Ovary (tissue), 9 donors: ENCODE results near the gene RPUSD4. TPM values are rescaled to one million over a fixed set of nuclear protein-coding genes. Genes with fewer than 3 reads are reported as not detected.

Source experiments
- DNase-seq, 5 donors: peaks; one replicate each; pipeline ENCODE4 v3.0.0-alpha.2; 2019 to 2020
- H3K27ac ChIP-seq, 2 donors: fragments of 200-600 bp; one replicate each; pipeline versions ENCODE4 v1.5.1 to v1.8.0; 2019 to 2022
- H3K27me3 ChIP-seq: fragments of 200-600 bp; one replicate; pipeline ENCODE4 v1.8.0; 2022
- H3K36me3 ChIP-seq: fragments of 200-600 bp; sonication (generic); one replicate; pipeline ENCODE4 v1.5.1; 2019
- H3K4me1 ChIP-seq: one replicate; pipeline ENCODE4 v1.8.1; 2013; ENCODE audit warnings: mild to moderate bottlenecking, moderate library complexity; ENCODE audit not compliant: insufficient read depth
- H3K4me3 ChIP-seq: fragments of 200-600 bp; sonication (generic); one replicate; pipeline ENCODE4 v1.5.1; 2017
- H3K9me3 ChIP-seq, 2 donors: fragments of 200-600 bp in 1 of 2; sonication (generic) in 1 of 2; one replicate each; pipeline versions ENCODE4 v1.5.1 to v1.8.1; 2013 to 2019; ENCODE audit warnings: mild to moderate bottlenecking in 1 of 2, moderate library complexity in 1 of 2
- CTCF ChIP-seq, 3 donors: fragments of 450-650 bp in 2 of 3; fragments of 200-600 bp in 1 of 3; IDR thresholded peaks; one replicate each; pipeline versions ENCODE4 v1.5.1 to v1.8.0; 2016 to 2022; ENCODE audit warnings: antibody characterized with exemption in 3 of 3, mild to moderate bottlenecking in 1 of 3
- EP300 ChIP-seq: sonication (generic); formaldehyde crosslinking; IDR thresholded peaks from one replicate; pipeline ENCODE4 v1.6.1; 2017; ENCODE audit warnings: antibody characterized with exemption
- POLR2A ChIP-seq: fragments of 450-650 bp; IDR thresholded peaks from one replicate; pipeline ENCODE4 v1.6.1; 2017; ENCODE audit warnings: antibody characterized with exemption, mild to moderate bottlenecking, moderate library complexity
- WGBS, 3 donors: extraction: QIAGEN DNeasy Blood & Tissue Kit in 1 of 3; methylation state at CpG; one replicate each; pipeline versions ENCODE4 v1.1.5 to v1.1.7; 2013 to 2017; 5-methylcytosine and 5-hydroxymethylcytosine counted together
- intact Hi-C, 4 donors: fragments of 100-400 bp; cut with DNase I; formaldehyde crosslinking; loops; one replicate each; pipeline versions ENCODE4 v1.11.0 to v1.15.1; 2022 to 2023
- polyA plus RNA-seq, 2 donors: library from polyadenylated mRNA; stranded (reverse); fragments of 200-250 nt in 1 of 2; fragments of 350-450 nt in 1 of 2; fragmentation: Illumina TruSeq in 1 of 2; extraction: RNeasy Lipid Tissue Mini Kit (QIAGEN cat#74804) in 1 of 2; gene quantifications; one replicate each; pipeline ENCODE4 v1.2.3, GENCODE V29; 2013 to 2014
- total RNA-seq, 7 donors: library from RNA; depleted of rRNA in 2 of 7; stranded (reverse); fragments of >200 nt in 2 of 7; fragmentation: NEBNext Ultra II Directional in 3 of 7; extraction: Animal tissue kit (Norgen Biotek cat#: 25700) in 3 of 7; gene quantifications; one replicate each; pipeline versions ENCODE4 v1.1.0 to v1.2.4, GENCODE V29; 2016 to 2023
- donor health status: DM: no; HTN: no; CAD: no; lungs with moderate emphysema.
- donor health status: DM: no; HTN: no; CAD: no.
- donor health status: Bipolar disorder and iron deficiency.
- donor health status: DM: yes; HTN: yes; CAD: no.
- donor health status: DM: no; HTN: no; CAD: no.
- donor health status: DM: yes; HTN: yes; CAD: no.

The RPUSD4 gene
- total and polyA plus RNA-seq, 9 donors = 18.2 to 30.3 (median 26.2) TPM

DNA sequence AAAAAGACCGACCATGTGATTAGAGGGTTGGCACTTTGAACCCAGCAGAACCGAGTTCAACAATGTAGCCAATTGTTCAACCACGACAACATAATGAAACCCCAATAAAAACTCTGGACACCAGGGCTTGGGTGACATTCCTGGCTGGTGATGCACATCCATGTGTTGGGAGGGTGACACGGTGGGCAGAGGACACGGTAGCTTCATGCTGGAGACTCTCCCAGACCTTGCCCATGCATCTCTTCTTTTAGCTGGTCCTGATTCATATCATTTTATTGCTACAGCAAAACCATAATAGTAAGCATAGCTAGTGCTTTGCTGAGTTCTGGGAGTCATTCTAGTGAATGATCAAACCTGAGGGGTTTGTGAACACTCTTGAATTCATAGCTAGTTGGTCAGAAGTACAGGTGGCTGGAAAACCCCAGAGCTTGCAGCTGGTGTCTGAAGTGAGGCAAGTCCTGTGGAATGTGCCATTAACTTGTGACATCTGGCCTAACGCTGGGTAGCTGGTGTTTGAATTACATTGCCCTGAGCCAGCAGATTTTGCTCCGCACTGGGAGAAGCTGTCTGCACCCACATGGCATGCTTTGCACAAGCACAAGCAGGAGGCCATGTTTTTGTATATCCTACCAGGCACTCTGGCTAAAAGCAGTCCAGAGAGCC is 14.0 kb downstream of the RPUSD4 start:
- Histone ChIP-seq H3K4me1 (no peaks in the 10 kb centered on the region), H3K9me3 (no peaks in the 10 kb centered on the region), H3K27me3 (no peaks in the 10 kb centered on the region), H3K36me3 (no peaks in the 10 kb centered on the region), H3K4me3 (no peak overlapping the region), H3K27ac (no peak overlapping the region)
- intact Hi-C loops = no loop called here
- TF ChIP-seq POLR2A (no peak), EP300 (no peak), CTCF (IDR thresholded peaks at IDR 0.05) (no peak)
- no peak for DNase-seq
- WGBS, 3 donors = 89 to 94% (median 92%) methylated on average over 7 of the region's 7 CpGs

GRCh38 chr11:126195119-126195518 is 16.3 kb downstream of the RPUSD4 start:
- no peak for DNase-seq
- Histone ChIP-seq H3K4me3 (no peak overlapping the region), H3K4me1 (no peaks in the 10 kb centered on the region), H3K27me3 (no peaks in the 10 kb centered on the region), H3K9me3 (no peaks in the 10 kb centered on the region), H3K36me3 (no peaks in the 10 kb centered on the region), H3K27ac (no peak overlapping the region)
- TF ChIP-seq EP300 = no peak
- no peak for TF ChIP-seq CTCF (IDR thresholded peaks at IDR 0.05)
- no peak for TF ChIP-seq POLR2A
- intact Hi-C loops = loop anchor here in 1 of 4 donors (2.0 kb wide), 1 partner anchor 272 kb away; no protein-coding TSS in a partner anchor
- WGBS, 3 donors = 97 to 98% (median 97%) methylated on average over 3 of the region's 3 CpGs

DNA sequence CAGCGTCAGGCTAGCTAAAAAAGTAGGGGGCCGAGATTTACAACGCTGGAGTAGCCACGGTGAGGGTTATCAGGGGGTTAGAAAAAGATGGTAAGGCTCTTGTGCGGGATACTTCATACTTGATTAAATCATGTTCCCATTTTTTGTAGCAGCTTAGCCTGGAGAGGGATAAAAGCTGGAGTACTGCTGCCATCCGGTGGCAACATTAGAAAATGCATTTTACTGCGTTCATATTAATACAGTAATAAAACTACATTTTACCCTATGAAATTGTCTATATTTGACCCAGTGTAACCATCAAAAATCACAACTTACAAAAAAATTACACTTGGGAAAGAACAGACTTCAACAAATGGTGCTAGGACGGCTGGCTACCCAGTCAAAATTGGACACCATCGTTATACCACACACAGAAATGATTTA is 17.3 kb downstream of the RPUSD4 start:
- H3K27me3 ChIP-seq = no peaks in the 10 kb centered on the region
- no peak overlapping the region for H3K27ac ChIP-seq
- H3K9me3 ChIP-seq = no peaks in the 10 kb centered on the region
- intact Hi-C loops = loop anchor here in 3 of 4 donors (2.0 to 5.0 kb wide), 3 partner anchors 252 to 271 kb away; no protein-coding TSS in a partner anchor
- no peaks in the 10 kb centered on the region for H3K4me1 ChIP-seq
- peak; percentile 38 to 73 (median 65) for DNase-seq
- no peak overlapping the region for H3K4me3 ChIP-seq
- 17 to 19% (median 17%) methylated on average over 9 of the region's 9 CpGs for WGBS, 3 donors
- TF ChIP-seq CTCF (IDR thresholded peaks at IDR 0.05) (peak; percentile 65 to 92 (median 90)), POLR2A (no peak)
- no peaks in the 10 kb centered on the region for H3K36me3 ChIP-seq

GRCh38 chr11:126193038-126193478 is 18.4 kb downstream of the RPUSD4 start:
- TF ChIP-seq EP300 (no peak), CTCF (IDR thresholded peaks at IDR 0.05) (no peak)
- H3K36me3 ChIP-seq = no peaks in the 10 kb centered on the region
- no peaks in the 10 kb centered on the region for H3K4me1 ChIP-seq
- H3K27me3 ChIP-seq = no peaks in the 10 kb centered on the region
- H3K4me3 ChIP-seq = no peak overlapping the region
- DNase-seq = no peak
- 88 to 95% (median 94%) methylated on average over 11 to 16 of the region's 16 CpGs for WGBS, 3 donors
- H3K9me3 ChIP-seq = no peaks in the 10 kb centered on the region
- intact Hi-C loops = loop anchor here in 3 of 4 donors (2.0 to 5.0 kb wide), 3 partner anchors 251 to 268 kb away; no protein-coding TSS in a partner anchor
- H3K27ac ChIP-seq = no peak overlapping the region
